Chondrocyte (in vitro differentiated cells): ENCODE results near the gene IP6K2. TPM values are rescaled to one million over a fixed set of nuclear protein-coding genes. Genes with fewer than 3 reads are reported as not detected.

Experiments
- DNase-seq: peaks from one replicate; pipeline ENCODE4 v3.0.0; 2021; ENCODE audit warnings: mixed read lengths, low spot score
- H3K27ac Mint-ChIP-seq: one replicate; pipeline ENCODE4 v1.8.0; 2021; ENCODE audit warnings: mild to moderate bottlenecking, moderate library complexity, mixed read lengths; ENCODE audit not compliant: unreplicated experiment
- H3K27me3 Mint-ChIP-seq: 2 replicates; pipeline ENCODE4 v1.8.0; 2021; ENCODE audit warnings: low read depth, mixed read lengths
- H3K36me3 Mint-ChIP-seq: 2 replicates; pipeline ENCODE4 v1.8.0; 2021; ENCODE audit warnings: low read depth, mixed read lengths
- H3K4me1 Mint-ChIP-seq: 2 replicates; pipeline ENCODE4 v1.8.0; 2021; ENCODE audit warnings: low read depth, mild to moderate bottlenecking, mixed read lengths
- H3K4me3 Mint-ChIP-seq: one replicate; pipeline ENCODE4 v1.8.0; 2021; ENCODE audit warnings: mild to moderate bottlenecking, moderate library complexity, mixed read lengths; ENCODE audit not compliant: unreplicated experiment
- H3K9me3 Mint-ChIP-seq: 2 replicates; pipeline ENCODE4 v1.8.0; 2021; ENCODE audit warnings: low read depth, mixed read lengths
- CTCF ChIP-seq: fragments of 200-600 bp; sonication (generic); IDR thresholded peaks from 2 replicates; pipeline ENCODE4 v1.5.0; 2021; ENCODE audit warnings: antibody characterized with exemption, mild to moderate bottlenecking, moderate library complexity
- total RNA-seq: library from RNA; stranded (reverse); gene quantifications from 3 replicates; pipeline ENCODE4 v1.2.1, GENCODE V29; 2021

Gene IP6K2
- total RNA-seq, 1 donor from 2014 or later = 68.8 TPM

GRCh38 chr3:48692551-48692950, 24.5 kb downstream of the IP6K2 start:
- Mint-ChIP-seq H3K4me1 (peaks cover 50% of the 10 kb centered on the region), H3K9me3 (no peaks in the 10 kb centered on the region), H3K27me3 (no peaks in the 10 kb centered on the region), H3K4me3 (no peak overlapping the region), H3K27ac (no peak overlapping the region), H3K36me3 (peaks cover 36% of the 10 kb centered on the region)
- DNase-seq = no peak
- TF ChIP-seq CTCF = no peak

GRCh38 chr3:48690846-48691458, 26.1 kb downstream of the IP6K2 start:
- no peaks in the 10 kb centered on the region for H3K9me3 Mint-ChIP-seq
- no peak for DNase-seq
- peak overlapping the region; percentile 73 for H3K27ac Mint-ChIP-seq
- no peak for TF ChIP-seq CTCF
- peaks cover 57% of the 10 kb centered on the region for H3K4me1 Mint-ChIP-seq
- no peaks in the 10 kb centered on the region for H3K27me3 Mint-ChIP-seq
- no peak overlapping the region for H3K4me3 Mint-ChIP-seq
- peaks cover 34% of the 10 kb centered on the region for H3K36me3 Mint-ChIP-seq

GRCh38 chr3:48689384-48689783, 27.6 kb downstream of the IP6K2 start:
- Mint-ChIP-seq H3K27me3 (no peaks in the 10 kb centered on the region), H3K4me3 (no peak overlapping the region), H3K27ac (no peak overlapping the region), H3K4me1 (peaks cover 53% of the 10 kb centered on the region), H3K9me3 (no peaks in the 10 kb centered on the region), H3K36me3 (peaks cover 26% of the 10 kb centered on the region)
- DNase-seq = no peak
- no peak for TF ChIP-seq CTCF

GRCh38 chr3:48688737-48689075, 28.3 kb downstream of the IP6K2 start:
- H3K27me3 Mint-ChIP-seq = no peaks in the 10 kb centered on the region
- H3K9me3 Mint-ChIP-seq = no peaks in the 10 kb centered on the region
- TF ChIP-seq CTCF = no peak
- H3K27ac Mint-ChIP-seq = no peak overlapping the region
- peaks cover 25% of the 10 kb centered on the region for H3K36me3 Mint-ChIP-seq
- DNase-seq = no peak
- no peak overlapping the region for H3K4me3 Mint-ChIP-seq
- H3K4me1 Mint-ChIP-seq = peaks cover 54% of the 10 kb centered on the region

GRCh38 chr3:48688032-48688736, 28.8 kb downstream of the IP6K2 start:
- H3K27me3 Mint-ChIP-seq = no peaks in the 10 kb centered on the region
- no peak overlapping the region for H3K4me3 Mint-ChIP-seq
- TF ChIP-seq CTCF = no peak

More at GRCh38 chr3:48688032-48688736, 28.8 kb downstream of the IP6K2 start:
- Mint-ChIP-seq H3K4me1 (peaks cover 54% of the 10 kb centered on the region), H3K27ac (peak overlapping the region; percentile 61), H3K36me3 (peaks cover 24% of the 10 kb centered on the region), H3K9me3 (no peaks in the 10 kb centered on the region)
- DNase-seq = no peak
